HG03342 (cell line): Measurements from ENCODE around the gene GNPTAB.
A peak's percentile ranks its signal among the peaks of the same experiment; 100 is the strongest.

Experiments used
- ATAC-seq: cut with Tn5 transposase; IDR thresholded peaks from one replicate; pipeline ENCODE4 v1.9.1; 2021; ENCODE audit warnings: mild to moderate bottlenecking, moderate library complexity; ENCODE audit not compliant: unreplicated experiment

The GNPTAB gene

DNA sequence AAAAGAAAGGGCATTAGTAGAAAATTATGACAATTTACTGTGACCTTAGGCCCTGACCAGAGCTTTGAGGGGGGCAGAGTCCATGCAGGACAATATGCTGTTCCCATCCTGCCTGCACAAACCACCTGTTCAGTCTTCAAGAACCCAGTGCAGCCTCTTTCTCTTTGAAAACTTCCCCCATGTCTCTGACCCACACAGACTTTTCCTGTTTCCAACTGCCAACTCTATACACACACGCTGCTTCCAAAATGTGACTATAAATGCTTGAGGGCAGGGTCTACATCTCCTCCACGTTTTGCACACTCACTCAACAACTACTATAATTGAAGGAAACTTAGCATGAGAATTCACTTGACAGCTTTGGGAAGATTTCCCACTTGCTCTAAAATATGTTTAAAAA, 54.9 kb downstream of the GNPTAB start:
- no peak for ATAC-seq

DNA sequence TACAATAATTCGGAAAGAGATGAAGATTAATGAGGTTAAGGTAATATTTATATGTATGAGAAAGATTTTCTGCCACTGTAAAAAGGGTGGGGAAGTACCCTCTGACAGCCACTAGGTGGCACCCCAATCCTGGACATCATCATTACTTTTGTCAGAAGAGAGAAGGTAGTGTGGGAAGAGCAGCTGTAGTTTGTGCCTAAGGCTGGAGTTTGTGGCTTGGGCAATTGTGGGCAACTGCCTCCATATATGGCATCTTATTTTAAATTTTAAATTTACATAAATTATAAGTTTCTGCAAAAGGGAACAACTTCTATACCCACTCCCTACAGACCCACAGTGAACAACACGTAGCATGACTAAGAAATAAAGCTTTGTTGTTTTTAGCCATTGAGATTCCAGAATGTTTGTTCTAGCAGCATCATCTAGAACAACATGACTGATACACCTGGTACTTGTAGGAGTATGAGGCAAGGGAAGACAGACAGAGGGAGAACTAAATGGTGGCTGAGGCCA, 57.1 kb downstream of the GNPTAB start:
- ATAC-seq: peak; percentile 70

DNA sequence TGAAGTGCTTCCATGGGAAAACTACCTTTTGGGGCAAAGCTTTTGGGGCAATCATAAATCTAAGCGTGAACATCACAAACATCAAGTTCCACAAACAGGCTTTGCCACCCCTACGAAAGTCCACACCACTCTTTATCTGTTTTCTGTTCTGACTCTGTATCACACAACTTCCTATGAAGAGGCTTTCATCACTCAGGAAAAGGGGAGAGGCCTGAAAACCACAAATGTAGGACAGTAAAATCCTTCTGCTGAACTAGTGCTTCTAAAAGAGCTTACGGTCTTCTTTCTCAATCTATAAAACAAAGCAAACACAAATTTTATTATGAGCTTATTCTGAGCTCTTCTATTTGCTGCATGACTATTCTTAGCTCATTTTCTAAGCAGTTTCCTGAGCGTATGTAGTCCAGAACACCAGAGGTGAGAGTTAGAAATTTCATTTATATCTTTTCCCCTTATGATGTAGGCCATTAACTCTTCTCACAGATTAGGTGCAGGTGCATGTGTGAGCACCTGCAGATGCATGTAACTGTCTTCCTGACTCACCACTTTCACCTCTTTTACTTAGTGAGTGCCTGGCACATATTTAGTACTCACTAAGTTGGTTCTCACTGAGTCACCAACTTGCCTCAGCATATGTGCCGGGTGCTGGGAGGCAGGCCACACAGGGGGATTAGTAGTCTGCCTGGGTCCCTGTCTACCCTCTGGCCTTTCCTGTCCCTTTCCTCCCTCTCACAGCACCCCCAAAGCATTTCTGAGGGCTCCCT, 58.6 kb downstream of the GNPTAB start:
- no peak for ATAC-seq

DNA sequence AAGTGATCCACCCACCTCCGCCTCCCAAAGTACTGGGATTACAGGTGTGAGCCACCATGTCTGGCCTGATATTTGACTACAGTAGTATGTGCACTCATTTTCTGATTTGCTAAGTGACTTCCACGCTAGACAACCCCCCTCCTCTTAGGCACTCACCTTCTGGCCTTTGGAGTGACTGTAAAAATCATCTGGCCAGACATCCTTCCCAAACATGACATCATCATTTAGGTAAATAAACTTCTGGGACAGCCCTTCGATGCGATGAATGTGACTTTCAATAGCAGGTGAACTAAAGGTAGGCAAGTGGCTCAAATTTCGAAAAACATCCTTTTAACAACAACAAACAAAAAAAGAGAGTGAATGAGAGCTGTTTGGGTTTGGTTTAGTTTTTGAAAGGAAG, 60.9 kb downstream of the GNPTAB start:
- no peak for ATAC-seq

DNA sequence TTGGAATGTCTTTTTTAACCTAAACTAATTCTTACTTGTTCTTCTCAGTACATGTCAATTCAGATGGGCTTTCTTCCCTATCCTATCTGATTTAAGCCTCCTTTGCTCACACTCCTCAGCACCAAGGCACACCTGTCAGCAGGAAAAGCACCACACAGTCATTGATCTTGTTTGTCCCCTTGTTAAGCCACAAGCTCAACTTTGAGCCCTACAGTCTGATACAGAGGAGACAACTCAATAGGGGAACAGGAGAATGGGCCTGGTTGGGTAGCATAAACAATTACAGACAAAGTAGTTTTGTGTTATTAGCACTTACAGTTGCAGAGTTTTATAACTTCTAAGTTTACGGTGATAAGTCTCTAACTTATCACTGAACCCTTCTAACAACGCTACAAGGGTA, 62.0 kb downstream of the GNPTAB start:
- no peak for ATAC-seq

DNA sequence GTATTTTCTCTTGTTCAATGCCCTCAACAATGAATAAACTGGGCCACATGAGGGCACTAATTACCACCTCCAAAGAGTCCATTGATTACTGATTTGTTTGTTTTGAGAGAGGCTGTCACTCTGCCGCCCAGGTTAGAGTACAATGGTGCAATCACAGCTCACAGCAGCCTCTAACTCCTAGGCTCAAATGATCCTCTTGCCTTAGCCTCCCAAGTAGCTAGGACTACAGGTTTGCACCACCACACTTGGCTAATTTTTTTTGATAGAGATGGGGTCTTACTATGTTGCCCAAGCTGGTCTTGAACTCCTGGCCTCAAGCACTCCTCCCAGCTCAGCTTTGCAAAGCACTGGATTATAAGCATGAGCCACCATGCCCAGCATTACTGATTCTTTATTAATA, 63.2 kb downstream of the GNPTAB start:
- no peak for ATAC-seq

DNA sequence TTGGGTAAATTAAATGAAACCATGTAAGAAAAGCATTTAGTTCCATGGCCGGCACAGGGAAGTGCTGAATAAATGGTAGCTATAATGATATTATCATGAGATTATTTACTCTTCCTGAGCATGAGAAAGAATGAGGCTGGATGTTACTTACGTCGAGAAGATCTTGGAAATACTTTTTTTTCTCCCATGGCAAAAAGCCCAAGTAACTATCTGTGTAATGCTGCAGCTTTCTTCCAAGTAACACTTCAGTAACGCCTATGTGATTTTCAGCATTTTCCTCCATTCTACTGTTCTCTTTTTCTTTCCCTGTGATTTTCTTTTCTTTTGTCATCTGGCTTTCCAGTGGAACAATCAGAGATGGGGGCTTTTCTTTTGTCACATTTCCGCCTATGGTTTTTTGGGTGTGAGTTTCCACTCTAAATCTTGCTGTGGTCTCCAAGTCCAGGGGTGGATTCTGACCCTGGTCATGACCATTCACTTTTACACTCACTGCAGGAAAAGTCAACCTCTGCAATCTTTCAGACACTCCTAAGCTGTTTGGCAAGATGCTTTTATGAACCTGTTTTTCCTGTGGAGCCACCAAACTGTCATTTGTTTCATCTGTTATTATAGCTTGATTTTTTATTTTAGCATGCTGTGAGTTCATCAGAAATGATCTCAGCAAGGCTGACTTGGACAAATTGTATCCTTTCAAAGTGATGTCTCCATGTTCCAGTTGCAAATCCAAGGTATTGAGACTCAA, 66.5 kb downstream of the GNPTAB start:
- ATAC-seq: no peak

DNA sequence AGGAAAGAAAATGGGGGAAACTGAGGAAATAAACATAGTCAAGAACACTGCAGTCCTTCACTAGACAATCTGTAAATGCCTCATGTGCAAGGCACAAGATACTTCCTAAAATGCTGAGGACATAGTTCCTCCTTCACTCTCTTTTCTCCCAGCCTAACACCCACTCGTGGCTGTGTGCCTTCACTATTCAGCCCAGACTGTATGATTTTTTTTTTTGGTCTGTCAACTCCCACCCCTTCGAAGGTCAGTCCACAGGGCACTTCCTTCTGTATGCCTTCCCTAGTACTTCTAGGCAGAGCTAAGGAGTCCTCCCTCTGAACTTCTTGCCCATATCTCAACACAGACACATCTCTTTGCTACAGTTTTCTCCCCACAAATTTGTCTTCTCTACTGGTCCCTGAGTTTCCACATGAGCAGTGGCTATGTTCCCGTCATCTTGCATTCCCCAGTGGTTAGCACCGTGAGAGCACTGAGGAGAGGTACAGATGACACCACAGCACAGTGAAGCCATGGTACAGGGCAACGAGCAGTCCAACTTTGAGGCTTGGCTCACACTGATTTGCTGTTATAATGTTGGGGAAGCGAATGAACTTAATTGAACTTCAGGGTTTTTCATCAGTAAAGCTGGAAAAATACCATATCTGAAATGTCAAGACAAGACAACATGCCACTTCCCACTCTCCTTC, 67.4 kb downstream of the GNPTAB start:
- no peak for ATAC-seq

DNA sequence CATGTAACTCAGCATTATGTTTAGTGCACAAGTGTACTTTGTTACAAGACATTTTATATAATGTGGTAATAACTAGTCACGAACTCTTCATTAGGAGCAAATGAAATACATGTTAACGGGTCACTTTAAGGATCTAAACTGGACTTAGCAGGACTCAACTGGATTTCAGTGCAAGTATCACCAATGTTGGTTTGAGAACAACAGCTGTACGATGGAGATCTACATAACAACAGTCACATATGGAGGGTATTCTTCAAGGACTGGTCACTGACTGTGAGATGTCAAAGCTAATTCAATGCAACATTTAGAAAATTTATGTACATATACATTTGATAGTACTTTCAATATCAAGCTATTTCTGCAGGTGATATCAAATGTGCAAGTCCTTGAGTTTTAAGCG, 69.0 kb downstream of the GNPTAB start:
- ATAC-seq: no peak

DNA sequence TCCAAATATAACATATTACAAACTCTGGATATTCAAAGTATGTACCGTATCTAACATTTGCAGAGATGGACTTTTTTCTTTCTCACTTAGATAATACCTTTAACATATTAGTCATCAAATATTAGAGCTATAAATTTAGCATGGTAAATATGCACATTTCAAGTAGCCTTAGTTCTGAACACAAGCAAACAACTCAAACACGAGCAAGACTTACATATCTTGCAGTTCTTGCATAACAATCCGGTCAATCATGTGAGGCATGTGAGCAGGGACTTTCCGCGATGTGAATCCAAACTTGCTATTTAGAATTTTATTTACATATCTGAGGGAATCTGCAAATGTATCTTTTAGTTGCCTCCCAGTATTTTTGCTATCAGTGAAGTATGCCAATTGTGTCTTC, 69.4 kb downstream of the GNPTAB start:
- no peak for ATAC-seq

DNA sequence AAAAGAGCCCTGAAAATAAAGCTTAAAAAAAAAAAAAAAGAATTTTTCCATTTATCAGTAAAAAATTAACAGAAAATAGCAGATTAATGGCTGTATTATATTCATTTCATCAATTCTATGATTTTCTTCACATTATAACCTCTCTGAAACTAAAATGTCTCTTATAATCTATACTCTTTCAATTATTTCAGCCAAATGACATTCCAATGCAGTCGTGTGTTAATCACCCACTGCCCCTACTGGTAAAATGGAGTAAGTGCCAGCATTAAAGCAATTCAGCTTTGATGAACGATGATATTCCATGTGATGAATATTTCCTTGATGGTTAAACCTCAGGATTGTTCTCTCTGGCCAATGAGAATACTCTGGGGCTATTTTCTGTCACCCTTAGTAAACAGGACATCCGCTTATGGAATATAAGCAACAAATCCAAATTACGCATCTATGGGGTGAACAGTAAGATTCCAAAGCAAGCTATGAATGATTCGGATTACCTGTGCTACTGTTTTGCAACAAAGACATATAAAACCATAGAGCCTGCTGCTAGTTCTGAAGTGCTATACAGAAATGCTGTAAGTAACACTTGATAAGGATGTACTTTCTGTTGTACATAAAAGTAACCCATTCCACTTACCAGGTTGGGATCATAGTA, 71.2 kb downstream of the GNPTAB start:
- ATAC-seq: peak; percentile 69

DNA sequence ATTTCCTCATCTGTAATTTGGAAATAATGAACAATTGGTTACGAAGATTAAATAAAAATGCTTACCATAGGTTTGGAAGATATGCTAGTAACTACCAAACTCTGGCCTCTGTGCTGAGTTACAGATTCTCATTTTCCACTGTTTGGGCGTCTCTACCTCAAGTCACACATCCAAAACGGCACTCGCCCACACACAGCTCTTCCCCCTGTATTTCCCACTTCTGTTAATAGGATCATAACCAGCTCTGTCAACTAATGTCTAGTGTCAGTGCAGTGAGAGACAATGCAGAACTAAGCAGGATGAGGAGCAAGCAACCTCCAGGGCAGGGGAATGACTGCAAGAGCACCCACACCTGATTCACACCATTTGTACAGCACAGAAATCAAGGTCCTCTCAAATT, 80.6 kb downstream of the GNPTAB start:
- no peak for ATAC-seq

DNA sequence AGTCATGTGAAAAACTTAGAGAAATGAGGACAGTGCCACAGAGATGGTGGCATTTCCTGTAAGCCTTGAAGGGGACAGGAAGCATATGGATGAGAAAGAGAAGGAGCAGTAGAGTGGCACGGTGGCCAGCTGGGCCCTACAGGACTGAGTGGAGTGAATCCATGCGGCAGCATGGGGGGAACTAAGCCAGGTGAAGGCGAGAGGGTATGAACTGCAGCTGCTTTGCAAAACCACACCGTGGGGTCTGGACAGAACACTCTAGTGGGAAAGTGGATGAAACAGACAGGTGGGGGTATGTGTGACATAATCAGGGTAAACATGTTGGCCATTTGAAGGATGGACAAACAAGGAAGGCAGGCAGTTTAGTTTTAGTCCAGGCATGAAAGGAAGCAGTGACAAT, 81.1 kb downstream of the GNPTAB start:
- no peak for ATAC-seq

DNA sequence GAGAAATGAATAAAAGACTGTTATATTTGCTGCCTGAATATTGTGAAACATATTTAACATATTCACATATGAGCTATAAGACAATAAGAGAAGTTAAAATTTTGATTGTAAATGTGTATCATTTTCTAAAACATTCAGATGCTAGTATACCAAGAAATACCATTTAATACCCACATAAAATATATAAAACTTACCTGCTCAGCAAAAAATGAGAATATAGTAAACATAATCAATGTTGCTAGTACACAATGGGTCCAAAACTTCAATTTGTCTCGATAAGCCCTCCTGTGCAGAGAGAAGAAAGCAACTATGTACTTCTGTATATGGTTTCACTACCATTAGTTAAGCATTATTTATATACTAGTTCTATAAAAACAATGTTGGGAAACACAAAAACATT, 81.9 kb downstream of the GNPTAB start:
- ATAC-seq: no peak

DNA sequence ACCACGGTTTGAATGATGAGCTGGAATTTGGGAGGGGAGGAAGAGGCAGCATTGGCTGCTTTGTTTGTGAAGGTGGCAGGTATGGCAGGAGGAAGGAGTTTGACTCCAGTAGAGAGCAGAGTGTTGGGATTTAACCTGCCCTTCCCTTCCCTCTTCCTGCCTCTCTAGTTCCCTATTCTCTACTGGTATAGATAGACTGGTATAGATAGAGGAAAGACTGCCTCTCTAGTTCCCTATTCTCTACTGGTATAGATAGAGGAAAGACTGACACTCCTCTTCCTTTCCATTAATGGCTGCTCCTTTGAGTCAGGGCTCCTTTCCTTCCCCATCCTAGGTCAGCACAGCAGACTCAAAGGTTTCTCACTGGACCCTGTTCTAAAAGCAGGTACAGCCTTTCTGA, 83.1 kb downstream of the GNPTAB start:
- no peak for ATAC-seq

DNA sequence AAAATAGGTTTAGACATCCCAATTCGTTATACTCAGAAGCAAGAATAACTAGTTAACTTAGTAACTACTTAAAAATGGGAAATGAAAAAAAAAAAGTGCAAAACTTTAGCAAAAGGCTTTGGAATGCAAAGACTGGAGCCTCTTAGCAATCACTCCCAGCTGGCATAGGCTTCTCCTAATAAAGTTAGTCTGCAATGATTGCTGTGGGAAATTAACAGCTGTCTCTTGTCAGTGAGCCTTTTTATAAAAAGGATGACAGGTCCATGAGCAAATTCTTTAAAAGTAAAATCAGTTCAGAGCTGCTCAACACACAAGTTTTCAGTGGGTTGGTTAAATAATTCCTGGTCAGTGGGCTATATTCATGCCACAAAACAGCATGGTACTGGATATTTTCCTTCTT, 84.1 kb downstream of the GNPTAB start:
- no peak for ATAC-seq

DNA sequence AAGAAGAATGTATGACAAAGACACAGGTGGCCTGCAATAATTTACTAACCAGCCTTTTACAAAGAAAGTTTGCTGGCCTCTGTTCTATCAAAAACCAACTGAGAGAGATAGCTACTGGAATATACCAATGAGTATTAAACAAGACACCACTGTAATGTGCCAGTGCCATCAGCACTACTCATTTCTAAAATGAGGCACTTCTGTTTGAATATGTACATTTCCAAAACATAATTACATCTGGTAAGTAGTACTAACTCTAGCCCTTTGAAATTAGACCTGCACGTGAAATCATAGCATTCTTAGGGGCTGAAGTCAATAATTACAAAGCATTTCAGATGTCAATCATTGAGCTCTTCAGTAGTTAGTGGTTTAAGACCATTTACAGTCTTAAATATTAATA, 84.6 kb downstream of the GNPTAB start:
- ATAC-seq: no peak

DNA sequence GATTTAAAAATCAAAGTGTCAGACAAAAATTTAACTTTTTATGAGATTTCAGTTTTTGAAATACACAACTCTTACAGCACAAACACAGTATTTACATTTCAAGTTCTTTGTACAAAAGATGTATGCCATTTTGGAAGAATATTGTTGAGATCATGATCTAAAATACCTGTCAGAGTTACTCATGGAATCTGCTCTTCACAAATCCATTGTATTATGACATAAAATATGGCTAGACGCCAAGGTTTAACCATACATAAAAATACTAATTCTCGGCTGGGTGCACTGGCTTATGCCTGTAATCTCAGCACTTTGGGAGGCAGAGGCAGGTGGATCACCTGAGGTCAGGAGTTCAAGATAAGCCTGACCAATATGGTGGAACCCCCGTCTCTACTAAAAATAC, 85.3 kb downstream of the GNPTAB start:
- no peak for ATAC-seq

DNA sequence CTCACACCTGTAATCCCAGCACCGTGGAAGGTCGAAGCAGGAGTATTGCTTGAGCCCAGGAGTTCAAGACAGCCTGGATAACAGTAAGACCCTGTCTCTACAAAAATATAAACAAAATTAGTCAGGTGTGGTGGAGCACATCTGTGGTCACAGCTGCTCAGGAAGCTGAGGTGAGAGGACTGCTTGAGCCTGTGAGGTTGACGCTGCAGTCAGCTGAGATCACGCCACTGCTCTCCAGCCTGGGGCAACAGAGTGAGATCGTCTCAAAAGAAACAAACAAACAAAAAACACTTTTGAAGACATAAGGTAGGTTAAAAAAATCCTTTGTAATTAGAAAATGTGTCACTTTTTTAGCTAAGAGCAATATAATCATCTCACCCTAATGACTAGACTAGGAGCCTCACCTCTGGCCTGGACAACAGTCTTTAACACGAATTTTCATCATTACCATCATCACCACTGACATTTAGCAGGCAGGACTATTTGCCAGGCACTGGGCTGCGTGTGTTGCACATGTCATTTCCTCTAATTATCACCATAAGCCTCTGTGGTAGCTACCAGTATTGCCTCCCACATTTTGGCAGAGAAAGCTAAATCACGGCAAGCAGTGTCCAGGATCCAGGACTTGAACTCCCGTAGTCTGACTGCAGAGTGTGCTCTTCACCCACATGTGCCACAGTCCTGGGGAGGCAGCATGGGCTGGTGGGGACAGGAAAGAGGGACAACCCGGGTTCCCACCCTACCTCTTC, 86.9 kb downstream of the GNPTAB start:
- peak; percentile 97 for ATAC-seq

DNA sequence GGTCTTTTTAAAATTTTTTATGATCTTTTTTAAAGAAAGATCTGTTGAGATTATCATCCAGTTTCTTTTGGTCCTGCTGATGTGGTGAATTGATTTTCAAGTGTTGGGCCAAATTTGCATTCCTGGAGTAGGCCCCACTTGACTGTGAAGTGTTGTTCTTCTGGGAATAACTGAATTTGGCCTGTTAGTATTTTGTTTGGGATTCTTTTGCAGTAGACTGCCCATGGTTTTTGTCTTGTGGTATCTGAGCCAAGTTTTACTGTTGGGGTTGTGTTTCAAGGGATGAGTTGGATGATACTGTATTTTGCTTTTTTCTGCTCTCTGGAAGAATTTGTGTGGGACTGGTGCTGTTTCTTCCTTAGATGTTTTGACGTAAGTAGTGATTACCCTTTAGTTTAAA, 87.5 kb downstream of the GNPTAB start:
- ATAC-seq: no peak

DNA sequence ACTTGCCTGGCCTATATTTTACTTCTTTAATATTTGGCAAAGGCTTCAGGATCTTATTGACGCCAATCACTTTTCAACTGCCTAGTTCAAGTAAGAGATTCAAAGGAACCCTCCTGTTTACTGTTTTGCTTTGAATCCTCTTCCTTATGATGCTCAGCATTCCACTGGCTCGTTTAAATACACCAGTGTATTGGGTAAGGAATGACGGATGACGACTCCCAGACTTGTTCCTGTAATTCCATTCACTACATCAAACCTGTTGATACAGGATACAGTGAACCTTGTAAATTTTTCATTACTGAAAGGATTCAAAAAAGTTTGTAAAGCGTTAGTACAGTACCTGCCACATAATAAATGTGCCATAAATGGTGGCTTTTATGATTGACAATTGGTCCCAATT, 89.8 kb downstream of the GNPTAB start:
- ATAC-seq: no peak
